Peyer's patch (tissue), 4 donors: Measurements from ENCODE around the gene SINHCAF.

Experiments used
- CTCF ChIP-seq, 6 experiments: fragments of 450-650 bp in 4 of 6; fragments of 200-600 bp in 2 of 6; sonication (generic) in 1 of 6; IDR thresholded peaks; one replicate each; pipeline ENCODE4 v1.5.1; 2017 to 2019; ENCODE audit warnings: antibody characterized with exemption in 6 of 6, mild to moderate bottlenecking in 3 of 6, moderate library complexity in 1 of 6
- POLR2A ChIP-seq, 2 donors: fragments of 450-650 bp; IDR thresholded peaks; one replicate each; pipeline ENCODE4 v1.5.1; 2017; ENCODE audit warnings: antibody characterized with exemption in 2 of 2, mild to moderate bottlenecking in 2 of 2, moderate library complexity in 2 of 2

GRCh38 chr12:31236998-31237637 is 88.8 kb downstream of the SINHCAF start:
- TF ChIP-seq CTCF (IDR thresholded peaks at IDR 0.05) (no peak), POLR2A (IDR thresholded peaks at IDR 0.05) (no peak)
